LHCN-M2 (cell line): ENCODE results near the gene LYSMD1. TPM values are rescaled to one million over a fixed set of nuclear protein-coding genes. Genes with fewer than 3 reads are reported as not detected.

ENCODE experiments used
- DNase-seq: peaks from one replicate; pipeline ENCODE4 v3.0.0-alpha.2; 2012; ENCODE audit warnings: low read depth
- total RNA-seq: library from RNA; depleted of rRNA; stranded (reverse); fragments of >200 nt; gene quantifications from 2 replicates; pipeline ENCODE4 v1.2.3, GENCODE V29; 2014; rRNA removed

LYSMD1 gene
- total RNA-seq, 1 experiment from 2014 or later = 10.2 TPM

GRCh38 chr1:151142411-151143056 is 23.2 kb downstream of the LYSMD1 start:
- DNase-seq = peak; percentile 67

GRCh38 chr1:151137789-151138188 is 27.9 kb downstream of the LYSMD1 start:
- no peak for DNase-seq

- DNase-seq = no peak
Measured at GRCh38 chr1:151135433-151136385, 30.0 kb downstream of the LYSMD1 start.

GRCh38 chr1:151134991-151135390 is 30.7 kb downstream of the LYSMD1 start:
- no peak for DNase-seq

- DNase-seq = peak; percentile 17
Measured at GRCh38 chr1:151134396-151134795, 31.3 kb downstream of the LYSMD1 start.

GRCh38 chr1:151133018-151133806 is 32.5 kb downstream of the LYSMD1 start:
- no peak for DNase-seq

GRCh38 chr1:151132335-151133017 is 33.2 kb downstream of the LYSMD1 start:
- no peak for DNase-seq

GRCh38 chr1:151131701-151132334 is 33.9 kb downstream of the LYSMD1 start:
- no peak for DNase-seq

GRCh38 chr1:151130987-151131586 is 34.6 kb downstream of the LYSMD1 start:
- DNase-seq = no peak

- no peak for DNase-seq
Measured at GRCh38 chr1:151128800-151129199, 36.9 kb downstream of the LYSMD1 start.

GRCh38 chr1:151124763-151125403 is 40.8 kb downstream of the LYSMD1 start:
- DNase-seq = no peak

- no peak for DNase-seq
Measured at GRCh38 chr1:151113877-151114276, 51.8 kb downstream of the LYSMD1 start.

Other genes with a start within 250 kb of the LYSMD1 start
- 18.1 and 25.6 TPM in 2 replicates for gene SETDB1, start 239.5 kb downstream of the LYSMD1 start, total RNA-seq
- 197 and 219 TPM in 2 replicates for gene CERS2, start 191.1 kb downstream of the LYSMD1 start, total RNA-seq
- gene ANXA9, start 183.6 kb downstream of the LYSMD1 start, total RNA-seq = not detected in 2 replicates
- gene MINDY1, start 159.0 kb downstream of the LYSMD1 start, total RNA-seq = 3.8 and 9.2 TPM in 2 replicates
- gene PRUNE1, start 157.5 kb downstream of the LYSMD1 start, total RNA-seq = 7.6 and 9.1 TPM in 2 replicates
- gene BNIPL, start 129.3 kb downstream of the LYSMD1 start, total RNA-seq = 0.06 and 0.32 TPM in 2 replicates
- gene C1orf56, start 118.2 kb downstream of the LYSMD1 start, total RNA-seq = 4.7 and 5.3 TPM in 2 replicates
- gene CDC42SE1, start 106.3 kb downstream of the LYSMD1 start, total RNA-seq = 71.2 and 85.9 TPM in 2 replicates
- 16.9 and 17.2 TPM in 2 replicates for gene MLLT11, start 105.5 kb downstream of the LYSMD1 start, total RNA-seq
- 6.3 and 7.1 TPM in 2 replicates for gene GABPB2, start 95.1 kb downstream of the LYSMD1 start, total RNA-seq
- gene SEMA6C, start 19.3 kb downstream of the LYSMD1 start, total RNA-seq = 2.1 and 3.8 TPM in 2 replicates
- not detected in 2 replicates for gene TNFAIP8L2, start 9.3 kb downstream of the LYSMD1 start, total RNA-seq
- 25.5 and 31.9 TPM in 2 replicates for gene SCNM1, start 242 bp upstream of the LYSMD1 start, total RNA-seq
- gene TMOD4, start 10.1 kb upstream of the LYSMD1 start, total RNA-seq = 0.34 TPM in 1 of 2 replicates, not detected in the other
- 59.8 and 64.0 TPM in 2 replicates for gene VPS72, start 24.3 kb upstream of the LYSMD1 start, total RNA-seq
- 48.9 and 49.7 TPM in 2 replicates for gene PIP5K1A, start 32.6 kb upstream of the LYSMD1 start, total RNA-seq
- 145 and 175 TPM in 2 replicates for gene PSMD4, start 88.8 kb upstream of the LYSMD1 start, total RNA-seq
- gene ZNF687, start 116.4 kb upstream of the LYSMD1 start, total RNA-seq = 16.2 and 21.6 TPM in 2 replicates
- 45.6 and 60.0 TPM in 2 replicates for gene PI4KB, start 161.5 kb upstream of the LYSMD1 start, total RNA-seq
- gene RFX5, start 181.3 kb upstream of the LYSMD1 start, total RNA-seq = 62.8 and 73.3 TPM in 2 replicates
- gene SELENBP1, start 206.8 kb upstream of the LYSMD1 start, total RNA-seq = 16.2 and 17.9 TPM in 2 replicates
- 238 and 258 TPM in 2 replicates for gene PSMB4, start 233.7 kb upstream of the LYSMD1 start, total RNA-seq